Smooth muscle cell (in vitro differentiated cells): Measurements from ENCODE around the gene NFIC. TPM values are rescaled to one million over a fixed set of nuclear protein-coding genes. Genes with fewer than 3 reads are reported as not detected.

Source experiments
- DNase-seq: peaks from one replicate; lab custom pipeline; 2025; ENCODE audit not compliant: unreplicated experiment; lab: John Stamatoyannopoulos, UW
- H2AFZ ChIP-seq: fragments of 200-600 bp; sonication (generic); 2 replicates; pipeline ENCODE4 v1.6.0; 2016; ENCODE audit warnings: antibody characterized with exemption, low read depth, mild to moderate bottlenecking
- H3F3A ChIP-seq: fragments of 200-600 bp; sonication (generic); 2 replicates; pipeline ENCODE4 v1.6.0; 2017; ENCODE audit warnings: antibody characterized with exemption, low read depth
- H3K27ac ChIP-seq: fragments of 200-600 bp; sonication (generic); 2 replicates; pipeline ENCODE4 v1.5.1; 2016; ENCODE audit warnings: low read depth, mild to moderate bottlenecking
- H3K27me3 ChIP-seq: fragments of 200-600 bp; sonication (generic); 2 replicates; pipeline ENCODE4 v1.6.1; 2016; ENCODE audit warnings: low read depth, mild to moderate bottlenecking
- H3K36me3 ChIP-seq: fragments of 200-600 bp; sonication (generic); 2 replicates; pipeline ENCODE4 v1.5.1; 2016; ENCODE audit warnings: low read depth
- H3K4me1 ChIP-seq: fragments of 200-600 bp; sonication (generic); 2 replicates; pipeline ENCODE4 v1.5.1; 2016; ENCODE audit warnings: low read depth
- H3K4me2 ChIP-seq: fragments of 200-600 bp; sonication (generic); 2 replicates; pipeline ENCODE4 v1.6.0; 2016; ENCODE audit warnings: mild to moderate bottlenecking
- H3K4me3 ChIP-seq: fragments of 200-600 bp; sonication (generic); 2 replicates; pipeline ENCODE4 v1.5.1; 2016; ENCODE audit warnings: mild to moderate bottlenecking
- H3K79me2 ChIP-seq: fragments of 200-600 bp; sonication (generic); 2 replicates; pipeline ENCODE4 v1.6.0; 2016; ENCODE audit warnings: low read depth, mild to moderate bottlenecking
- H3K9ac ChIP-seq: fragments of 200-600 bp; sonication (generic); 2 replicates; pipeline ENCODE4 v1.6.0; 2016; ENCODE audit warnings: low read depth
- H3K9me3 ChIP-seq: fragments of 200-600 bp; sonication (generic); replicated peaks from 2 replicates; pipeline ENCODE4 v1.5.1; 2016; ENCODE audit warnings: low read depth
- H4K20me1 ChIP-seq: fragments of 200-600 bp; sonication (generic); 2 replicates; pipeline ENCODE4 v1.6.0; 2016; ENCODE audit warnings: low read depth
- WGBS: methylation state at CpG from one replicate; pipeline ENCODE4 v1.1.7; 2016; ENCODE audit warnings: low lambda C conversion rate; 5-methylcytosine and 5-hydroxymethylcytosine counted together
- polyA plus RNA-seq: library from polyadenylated mRNA; unstranded; fragments of >200 nt; fragmentation: Nextera tagmentation; extraction: Ambion mirVana; gene quantifications from 2 replicates; pipeline ENCODE4 v1.2.1, GENCODE V29; 2016
- total RNA-seq: library from RNA; depleted of rRNA; stranded (reverse); fragments of >200 nt; gene quantifications from 2 replicates; pipeline ENCODE4 v1.2.3, GENCODE V29; 2014
- TF ChIP-seq, protein P1 (sequence below): fragments of 200-600 bp; sonication (generic); IDR thresholded peaks from 2 replicates; pipeline ENCODE4 v1.5.1; 2017; ENCODE audit warnings: borderline replicate concordance, mild to moderate bottlenecking, antibody characterized with exemption; ENCODE audit not compliant: insufficient read depth, poor library complexity, severe bottlenecking

NFIC gene
- total and polyA plus RNA-seq, 2 experiments from 2014 or later: 7.9 to 33.2 TPM

DNA sequence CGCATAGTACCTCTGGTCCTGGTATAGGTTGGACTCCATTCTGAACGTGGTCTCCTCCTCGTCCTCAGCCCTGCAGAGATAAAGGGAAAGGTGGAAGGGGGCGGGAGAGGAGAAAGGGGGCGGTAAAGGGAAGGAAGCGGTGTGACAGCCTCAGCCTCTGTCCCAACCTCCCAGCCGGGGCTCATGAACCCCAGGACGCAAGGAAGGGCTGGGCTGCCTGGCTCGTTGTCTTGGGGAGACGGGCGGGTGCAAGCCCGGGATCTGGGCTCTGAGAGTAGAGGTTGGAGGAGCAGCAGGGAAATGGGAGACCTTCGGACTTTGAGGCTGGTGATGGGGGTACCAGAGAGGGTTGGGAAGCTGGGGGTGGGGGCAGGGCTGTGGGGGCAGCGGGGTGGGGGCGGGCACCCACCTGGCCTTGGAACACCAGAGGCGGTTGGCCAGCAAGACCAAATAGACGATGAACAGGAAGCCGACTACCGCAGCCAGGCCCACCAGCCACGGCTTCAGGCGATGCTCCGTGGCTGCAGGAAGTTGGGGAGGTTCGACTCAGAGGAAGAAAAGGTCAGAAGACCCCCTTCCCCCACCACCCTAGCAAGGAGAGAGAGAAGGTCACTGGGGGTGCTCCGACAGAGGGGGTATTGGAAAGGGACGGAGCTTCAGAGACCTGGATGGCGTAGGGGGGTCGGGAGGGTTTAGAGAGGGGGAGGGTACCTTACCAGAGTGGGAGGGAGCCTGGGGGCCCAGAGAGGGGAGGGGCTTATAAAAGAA is 112.2 kb downstream of the NFIC start:
- WGBS: 46% methylated on average over 21 of the region's 27 CpGs
- Histone ChIP-seq H3K79me2 (no peaks in the 10 kb centered on the region), H3F3A (no peaks in the 10 kb centered on the region), H3K9me3 (no peaks in the 10 kb centered on the region), H2AFZ (no peak overlapping the region), H3K27ac (no peak overlapping the region), H3K4me2 (no peak overlapping the region), H4K20me1 (no peaks in the 10 kb centered on the region), H3K9ac (no peak overlapping the region), H3K36me3 (no peaks in the 10 kb centered on the region), H3K4me1 (no peaks in the 10 kb centered on the region), H3K4me3 (no peak overlapping the region), H3K27me3 (no peaks in the 10 kb centered on the region)
- no peak for DNase-seq
- TF ChIP-seq, protein P1, sequence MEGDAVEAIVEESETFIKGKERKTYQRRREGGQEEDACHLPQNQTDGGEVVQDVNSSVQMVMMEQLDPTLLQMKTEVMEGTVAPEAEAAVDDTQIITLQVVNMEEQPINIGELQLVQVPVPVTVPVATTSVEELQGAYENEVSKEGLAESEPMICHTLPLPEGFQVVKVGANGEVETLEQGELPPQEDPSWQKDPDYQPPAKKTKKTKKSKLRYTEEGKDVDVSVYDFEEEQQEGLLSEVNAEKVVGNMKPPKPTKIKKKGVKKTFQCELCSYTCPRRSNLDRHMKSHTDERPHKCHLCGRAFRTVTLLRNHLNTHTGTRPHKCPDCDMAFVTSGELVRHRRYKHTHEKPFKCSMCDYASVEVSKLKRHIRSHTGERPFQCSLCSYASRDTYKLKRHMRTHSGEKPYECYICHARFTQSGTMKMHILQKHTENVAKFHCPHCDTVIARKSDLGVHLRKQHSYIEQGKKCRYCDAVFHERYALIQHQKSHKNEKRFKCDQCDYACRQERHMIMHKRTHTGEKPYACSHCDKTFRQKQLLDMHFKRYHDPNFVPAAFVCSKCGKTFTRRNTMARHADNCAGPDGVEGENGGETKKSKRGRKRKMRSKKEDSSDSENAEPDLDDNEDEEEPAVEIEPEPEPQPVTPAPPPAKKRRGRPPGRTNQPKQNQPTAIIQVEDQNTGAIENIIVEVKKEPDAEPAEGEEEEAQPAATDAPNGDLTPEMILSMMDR: no peak

DNA sequence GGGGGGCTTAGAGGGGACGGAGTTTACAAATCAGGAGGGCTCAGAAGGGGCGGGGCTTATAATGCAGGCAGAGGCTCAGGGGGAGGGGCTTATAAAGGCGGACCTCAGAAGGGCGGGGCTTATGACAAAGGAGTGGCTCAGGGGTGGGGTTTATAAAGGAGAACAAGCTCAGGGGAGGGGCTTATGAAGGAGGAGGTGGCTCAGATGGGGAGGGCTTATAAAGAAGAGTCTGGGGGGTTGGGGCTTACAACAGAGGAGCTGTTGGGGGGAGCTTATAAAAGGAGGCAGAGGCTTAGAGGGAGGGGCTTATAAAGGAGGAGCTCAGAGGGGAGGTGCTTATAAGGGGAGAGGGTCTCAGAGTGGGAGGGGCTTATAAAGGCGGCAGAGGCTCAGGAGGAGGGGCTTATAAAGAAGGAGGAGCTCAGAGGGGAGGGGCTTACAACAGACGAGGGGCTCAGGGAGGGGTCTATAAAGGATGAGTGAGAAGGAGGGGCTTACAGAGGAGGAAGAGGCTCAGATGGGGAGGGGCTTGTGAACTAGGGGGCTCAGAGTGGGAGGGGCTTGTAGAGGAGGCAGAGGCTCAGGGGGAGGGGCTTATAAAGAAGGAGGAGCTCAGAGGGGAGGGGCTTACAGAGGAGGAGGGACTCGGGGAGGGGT is 112.9 kb downstream of the NFIC start:
- Histone ChIP-seq H3K27me3 (no peaks in the 10 kb centered on the region), H3K9ac (no peak overlapping the region), H3K4me3 (no peak overlapping the region), H3K4me1 (no peaks in the 10 kb centered on the region), H3K36me3 (no peaks in the 10 kb centered on the region), H2AFZ (no peak overlapping the region), H3K27ac (no peak overlapping the region), H3K9me3 (no peaks in the 10 kb centered on the region), H3K4me2 (no peak overlapping the region), H4K20me1 (no peaks in the 10 kb centered on the region), H3K79me2 (no peaks in the 10 kb centered on the region), H3F3A (no peaks in the 10 kb centered on the region)
- 68% methylated on average over 6 of the region's 7 CpGs for WGBS
- TF ChIP-seq, protein P1: no peak
- DNase-seq: no peak

DNA sequence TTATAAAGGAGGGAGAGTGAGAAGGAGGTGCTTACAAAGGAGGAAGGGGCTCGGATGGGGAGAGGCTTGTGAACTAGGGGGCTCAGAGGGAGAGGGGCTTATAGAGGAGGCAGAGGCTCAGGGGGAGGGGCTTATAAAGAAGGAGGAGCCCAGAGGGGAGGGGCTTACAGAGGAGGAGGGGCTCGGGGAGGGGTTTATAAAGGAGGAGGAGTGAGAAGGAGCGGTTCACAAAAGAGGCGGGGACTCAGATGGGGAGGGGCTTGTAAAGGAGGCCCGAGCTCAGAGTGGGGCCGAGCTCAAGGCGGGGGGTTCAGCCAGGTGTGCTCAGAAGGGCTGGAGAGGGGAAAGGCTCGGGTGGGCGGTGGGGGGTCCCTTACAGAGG is 113.4 kb downstream of the NFIC start:
- DNase-seq: no peak
- H3K4me2 ChIP-seq: no peak overlapping the region
- no peaks in the 10 kb centered on the region for H3K4me1 ChIP-seq
- no CpG with 5 or more reads among the region's 9 CpGs for WGBS
- H3F3A ChIP-seq: no peaks in the 10 kb centered on the region
- no peaks in the 10 kb centered on the region for H3K27me3 ChIP-seq
- H3K79me2 ChIP-seq: no peaks in the 10 kb centered on the region
- no peaks in the 10 kb centered on the region for H3K36me3 ChIP-seq
- H3K4me3 ChIP-seq: no peak overlapping the region
- no peaks in the 10 kb centered on the region for H3K9me3 ChIP-seq
- H3K9ac ChIP-seq: no peak overlapping the region
- no peak overlapping the region for H2AFZ ChIP-seq
- TF ChIP-seq, protein P1: no peak
- no peaks in the 10 kb centered on the region for H4K20me1 ChIP-seq
- no peak overlapping the region for H3K27ac ChIP-seq
